ENCODE data around the gene PRODH.
"Not testable (repeated sequence)": the region's sequence is repeated elsewhere in the genome, so short reads cannot be mapped to it uniquely, and the experiment has no call there.

Gene PRODH

GRCh38 chr22:18952022-18952421 is 15.9 kb upstream of the PRODH start:
- no peak for FAIRE-seq

DNA sequence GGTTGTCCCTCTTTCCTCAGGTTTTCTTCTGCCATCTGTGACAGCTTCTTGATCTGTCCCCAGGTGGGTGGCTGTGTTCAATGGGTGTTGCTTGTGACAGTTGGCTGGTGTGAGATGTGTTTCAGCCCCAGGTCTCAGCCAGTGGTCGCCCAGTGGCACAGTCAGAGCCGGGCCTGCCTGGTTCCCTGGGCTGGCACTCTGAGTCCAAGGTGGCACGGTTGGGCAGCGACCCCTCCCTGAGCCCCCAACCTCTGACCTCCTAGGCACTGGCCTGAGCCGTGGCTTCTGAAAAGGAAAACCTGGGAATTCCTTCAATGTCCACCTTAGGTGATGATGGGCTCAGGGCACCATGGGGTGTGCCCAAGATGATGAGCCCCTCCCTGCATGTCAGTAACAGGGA is 14.0 kb upstream of the PRODH start:
- FAIRE-seq: no peak

DNA sequence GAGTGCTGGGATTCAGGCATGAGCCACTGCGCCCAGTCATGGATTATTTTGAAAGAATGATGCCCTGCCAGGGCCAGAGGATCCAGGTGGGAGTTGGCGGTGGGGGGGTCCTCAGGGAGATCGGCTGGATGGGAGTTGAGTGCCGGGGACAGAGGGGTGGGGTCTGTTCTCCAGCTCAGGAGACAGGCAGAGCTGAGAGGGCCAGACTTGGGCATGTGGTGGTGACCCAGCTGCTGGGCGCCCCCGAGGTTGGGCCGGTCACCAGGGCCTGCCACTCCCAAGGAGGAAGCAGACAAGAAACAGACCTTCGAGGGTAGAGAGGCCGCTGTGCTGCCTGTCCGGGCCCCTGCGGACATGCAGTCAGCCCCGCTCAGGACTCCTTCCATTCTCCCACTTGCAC is 11.8 kb upstream of the PRODH start:
- no peak for FAIRE-seq

DNA sequence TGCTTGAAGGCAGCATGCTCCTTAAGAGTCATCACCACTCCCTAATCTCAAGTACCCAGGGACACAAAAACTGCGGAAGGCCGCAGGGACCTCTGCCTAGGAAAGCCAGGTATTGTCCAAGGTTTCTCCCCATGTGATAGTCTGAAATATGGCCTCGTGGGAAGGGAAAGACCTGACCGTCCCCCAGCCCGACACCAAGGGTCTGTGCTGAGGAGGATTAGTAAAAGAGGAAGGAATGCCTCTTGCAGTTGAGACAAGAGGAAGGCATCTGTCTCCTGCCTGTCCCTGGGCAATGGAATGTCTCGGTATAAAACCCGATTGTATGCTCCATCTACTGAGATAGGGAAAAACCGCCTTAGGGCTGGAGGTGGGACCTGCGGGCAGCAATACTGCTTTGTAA is 11.0 kb upstream of the PRODH start:
- FAIRE-seq: not testable (repeated sequence)

- not testable (repeated sequence) for FAIRE-seq
Measured at GRCh38 chr22:18938691-18939090, 2.6 kb upstream of the PRODH start.

- not testable (repeated sequence) for FAIRE-seq
Measured at GRCh38 chr22:18934688-18935087, 1.4 kb downstream of the PRODH start.

- no peak for FAIRE-seq
Measured at GRCh38 chr22:18933914-18934313, 2.2 kb downstream of the PRODH start.

GRCh38 chr22:18931905-18932652 is 4.0 kb downstream of the PRODH start:
- no peak for FAIRE-seq

DNA sequence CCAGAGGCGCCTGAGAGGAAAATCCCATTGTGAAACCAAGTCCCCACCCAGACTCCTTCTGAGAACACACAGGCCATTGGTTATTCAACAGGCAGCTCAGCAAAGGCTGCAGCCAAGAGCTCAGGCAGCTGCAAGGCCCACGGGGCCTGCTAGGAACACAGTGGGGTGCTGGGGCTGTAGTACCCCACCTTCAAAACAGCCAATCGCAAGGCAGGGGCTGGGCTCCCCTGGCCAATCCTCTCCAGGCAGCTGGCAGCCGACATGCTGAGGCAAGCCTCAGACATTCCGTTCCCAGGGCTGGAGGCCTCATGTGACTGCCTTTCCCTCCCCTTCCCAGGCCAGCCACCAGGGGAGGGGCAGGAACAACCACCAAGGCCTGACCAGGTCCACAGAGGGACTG is 6.6 kb downstream of the PRODH start:
- peak; percentile 97 for FAIRE-seq

- FAIRE-seq: no peak
Measured at GRCh38 chr22:18927573-18927972, 8.5 kb downstream of the PRODH start.

- FAIRE-seq: no peak
Measured at GRCh38 chr22:18927020-18927419, 9.1 kb downstream of the PRODH start.

- FAIRE-seq: no peak
Measured at GRCh38 chr22:18925368-18926064, 10.6 kb downstream of the PRODH start.

GRCh38 chr22:18920257-18920902 is 15.7 kb downstream of the PRODH start:
- FAIRE-seq: not testable (repeated sequence)

- not testable (repeated sequence) for FAIRE-seq
Measured at GRCh38 chr22:18917818-18918217, 18.3 kb downstream of the PRODH start.

GRCh38 chr22:18915550-18915949 is 20.5 kb downstream of the PRODH start:
- not testable (repeated sequence) for FAIRE-seq

DNA sequence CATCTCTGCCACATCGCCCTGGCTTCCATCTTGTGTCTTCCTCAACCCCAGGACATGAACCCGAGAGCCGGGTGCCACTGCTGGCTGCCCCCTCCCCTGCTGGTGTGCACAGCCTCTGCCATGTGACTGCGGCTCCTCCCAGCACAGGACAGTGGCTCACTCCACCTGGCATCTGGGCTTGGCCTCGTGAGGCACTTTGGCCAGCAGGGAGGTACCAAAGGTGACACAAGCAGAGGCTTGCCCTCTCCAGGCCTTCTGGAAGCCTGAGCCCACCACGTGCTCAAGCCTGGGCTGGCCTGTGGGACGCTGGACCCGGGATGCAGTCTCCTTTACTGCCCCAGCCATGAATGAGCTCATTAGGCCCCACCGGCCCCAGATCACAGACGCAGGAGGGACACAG is 21.5 kb downstream of the PRODH start:
- not testable (repeated sequence) for FAIRE-seq

- FAIRE-seq: not testable (repeated sequence)
Measured at GRCh38 chr22:18912264-18912946, 23.7 kb downstream of the PRODH start.

DNA sequence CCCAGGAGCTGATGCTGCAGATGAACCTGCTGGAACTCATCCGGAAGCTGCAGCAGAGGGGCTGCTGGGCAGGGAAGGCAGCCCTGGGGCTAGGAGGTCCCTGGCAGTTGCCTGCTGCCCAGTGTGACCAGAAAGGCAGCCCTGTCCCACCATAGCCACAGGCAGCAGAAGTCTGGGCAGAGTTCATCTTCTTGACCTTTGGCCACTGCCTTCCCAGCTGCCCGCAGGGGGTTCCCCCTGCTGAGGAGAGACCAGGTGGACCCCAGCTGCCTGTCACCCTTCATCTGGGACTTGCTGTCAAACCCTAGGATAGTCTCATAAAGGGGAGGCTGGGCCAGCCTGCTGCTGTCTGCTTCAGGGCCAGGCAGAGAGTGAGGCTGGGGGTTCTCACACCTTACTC is 24.6 kb downstream of the PRODH start:
- FAIRE-seq: not testable (repeated sequence)

GRCh38 chr22:18909556-18909955 is 26.5 kb downstream of the PRODH start:
- no peak for FAIRE-seq

DNA sequence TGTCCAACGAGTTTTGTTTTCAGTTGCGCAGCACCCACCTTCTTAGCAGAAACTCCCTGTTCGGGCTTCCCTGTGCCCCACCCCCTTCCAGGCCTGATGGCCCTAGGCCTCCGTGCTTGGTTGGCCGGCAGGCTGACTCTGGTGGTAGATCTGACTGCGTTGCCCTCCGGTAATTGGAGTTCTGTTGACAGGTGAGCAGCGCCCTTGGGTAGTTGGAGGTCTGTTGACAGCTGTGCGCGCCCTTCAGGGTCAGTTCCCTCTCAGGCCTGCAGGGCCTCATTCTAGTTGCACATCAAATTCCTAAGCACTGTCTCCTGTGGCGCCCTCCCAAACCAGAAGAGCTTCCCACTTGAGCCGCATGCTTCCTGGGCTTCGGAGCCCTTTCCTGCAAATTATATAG is 29.2 kb downstream of the PRODH start:
- FAIRE-seq: no peak

DNA sequence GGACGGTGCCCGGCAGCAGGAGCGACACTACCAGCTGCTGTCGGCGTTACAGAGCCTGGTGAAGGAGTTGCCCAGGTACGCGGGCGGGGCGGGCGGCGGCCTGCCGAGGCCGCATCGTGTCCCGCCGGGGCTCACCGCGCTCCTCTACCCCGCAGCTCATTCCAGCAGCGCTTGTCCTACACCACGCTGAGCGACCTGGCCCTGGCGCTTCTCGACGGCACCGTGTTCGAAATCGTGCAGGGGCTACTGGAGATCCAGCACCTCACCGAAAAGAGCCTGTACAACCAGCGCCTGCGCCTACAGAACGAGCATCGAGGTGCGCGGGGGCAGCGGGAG is 29.7 kb downstream of the PRODH start:
- FAIRE-seq: not testable (repeated sequence)

DNA sequence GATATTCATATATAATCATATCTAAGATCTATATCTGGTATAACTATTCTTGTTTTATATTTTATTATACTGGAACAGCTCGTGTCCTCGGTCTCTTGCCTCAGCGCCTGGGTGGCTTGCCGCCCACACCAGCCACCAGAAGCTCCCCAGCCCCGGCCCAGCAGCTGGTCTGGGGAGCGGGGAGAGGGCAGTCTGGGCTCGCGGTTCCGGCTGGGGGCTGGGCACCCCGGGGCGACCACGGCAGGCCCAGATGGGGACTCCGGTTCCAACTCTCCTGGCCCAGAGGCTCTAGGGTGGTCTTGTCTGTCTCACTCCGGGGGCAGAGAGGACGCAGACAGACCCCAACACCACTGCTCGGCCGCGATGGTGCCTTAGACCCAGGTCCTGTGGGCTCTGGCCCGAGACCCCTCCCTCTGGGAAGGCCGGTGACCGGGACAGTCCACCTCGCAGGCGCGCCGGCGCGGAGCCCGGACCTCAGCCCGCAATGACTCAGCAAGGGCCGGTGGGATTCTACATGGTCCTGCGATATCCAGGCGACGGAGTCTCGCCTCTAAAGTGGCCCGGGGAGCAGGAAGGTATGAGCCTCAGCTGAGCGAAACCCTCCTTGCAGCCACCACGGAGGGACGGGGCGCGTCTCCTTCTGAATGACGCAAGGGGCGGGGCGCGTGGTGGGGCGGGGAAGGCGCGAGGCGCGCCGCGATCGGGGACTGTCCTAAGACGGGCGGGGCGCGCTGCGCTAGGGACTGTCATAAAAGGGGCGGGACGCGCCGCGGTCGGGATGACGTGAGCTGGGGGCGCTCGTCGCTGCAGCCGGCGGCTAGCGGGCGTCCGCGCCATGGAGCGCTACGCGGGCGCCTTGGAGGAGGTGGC is 30.3 kb downstream of the PRODH start, which contains the start of gene DGCR6:
Gene DGCR6, plus strand, starts transcription at position 781 of the 870 bp plus-strand sequence. Its CDS starts 55 bp downstream, at position 836.
- no peak for FAIRE-seq

All from A204.1 (cell line).